Measurements from ENCODE around the gene FAM114A1.

DNA sequence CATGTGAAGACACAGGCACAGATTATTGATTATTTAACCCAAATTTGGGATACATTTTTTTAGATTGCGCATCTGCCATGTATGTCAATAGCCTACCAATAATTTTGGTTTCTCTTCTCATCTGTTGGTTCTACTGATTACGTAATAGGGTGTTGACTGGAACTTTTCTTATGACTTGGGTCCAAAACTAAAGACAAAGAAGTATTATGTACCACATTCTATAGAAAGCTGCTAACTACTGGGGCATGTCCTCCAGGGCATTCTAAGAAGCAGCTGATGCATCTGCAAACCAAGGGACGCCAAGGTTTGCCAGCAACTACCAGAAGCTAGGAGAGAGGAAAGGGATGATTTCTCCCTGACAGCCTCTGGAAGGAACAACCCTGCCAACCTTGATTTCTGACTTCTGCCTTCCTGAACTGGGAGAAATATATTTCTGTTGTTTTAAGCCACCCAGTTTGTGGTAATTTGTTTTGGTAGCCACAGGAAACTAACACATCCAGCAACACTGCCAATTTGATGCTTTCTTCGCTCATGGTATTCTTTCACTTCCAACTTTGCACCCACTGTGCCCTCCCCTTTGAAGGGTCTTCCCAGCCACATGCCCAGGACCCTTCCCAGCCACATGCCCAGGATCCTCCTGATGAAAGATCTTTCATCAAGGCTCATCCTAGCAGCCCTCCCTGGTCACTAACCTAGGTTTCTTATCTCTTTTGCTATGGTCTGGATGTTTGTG is 47.1 kb upstream of the FAM114A1 start:
- no peak for TF ChIP-seq MYNN (tag by site-specific recombination; IDR thresholded peaks at IDR 0.05; ENCODE audit: borderline replicate concordance)
- no peak for TF ChIP-seq ZNF76 (tag by site-specific recombination; IDR thresholded peaks at IDR 0.05; ENCODE audit: borderline replicate concordance, low read depth)

Data from HEK293 (cell line).